Non-pigmented ciliary epithelial cell (primary cell): ENCODE measurements around the gene SGPL1.
A peak's percentile ranks its signal among the peaks of the same experiment; 100 is the strongest.

Source experiments
- DNase-seq: peaks from one replicate; pipeline ENCODE4 v3.0.0-alpha.2; 2010; ENCODE audit warnings: low read depth

SGPL1 gene

DNA sequence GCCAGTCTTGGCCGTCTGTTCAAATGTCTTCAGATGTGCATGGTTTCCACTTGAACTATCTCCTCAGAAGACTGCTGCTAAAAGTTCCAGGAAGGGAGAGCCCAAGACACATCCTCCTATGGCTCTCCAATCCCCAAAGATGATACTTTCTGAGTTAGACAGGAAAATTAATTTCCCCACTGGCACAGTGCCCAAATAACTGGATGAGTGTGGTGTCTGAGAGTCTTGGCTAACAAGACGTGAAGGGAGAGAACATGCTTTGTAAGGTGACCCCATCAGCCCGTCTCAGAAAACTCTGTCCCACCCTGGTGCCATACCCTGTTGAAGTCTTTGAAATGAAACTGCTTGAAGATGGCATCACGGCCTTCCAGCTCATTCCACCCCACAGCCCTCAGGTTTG, 69.7 kb downstream of the SGPL1 start:
- DNase-seq = no peak

DNA sequence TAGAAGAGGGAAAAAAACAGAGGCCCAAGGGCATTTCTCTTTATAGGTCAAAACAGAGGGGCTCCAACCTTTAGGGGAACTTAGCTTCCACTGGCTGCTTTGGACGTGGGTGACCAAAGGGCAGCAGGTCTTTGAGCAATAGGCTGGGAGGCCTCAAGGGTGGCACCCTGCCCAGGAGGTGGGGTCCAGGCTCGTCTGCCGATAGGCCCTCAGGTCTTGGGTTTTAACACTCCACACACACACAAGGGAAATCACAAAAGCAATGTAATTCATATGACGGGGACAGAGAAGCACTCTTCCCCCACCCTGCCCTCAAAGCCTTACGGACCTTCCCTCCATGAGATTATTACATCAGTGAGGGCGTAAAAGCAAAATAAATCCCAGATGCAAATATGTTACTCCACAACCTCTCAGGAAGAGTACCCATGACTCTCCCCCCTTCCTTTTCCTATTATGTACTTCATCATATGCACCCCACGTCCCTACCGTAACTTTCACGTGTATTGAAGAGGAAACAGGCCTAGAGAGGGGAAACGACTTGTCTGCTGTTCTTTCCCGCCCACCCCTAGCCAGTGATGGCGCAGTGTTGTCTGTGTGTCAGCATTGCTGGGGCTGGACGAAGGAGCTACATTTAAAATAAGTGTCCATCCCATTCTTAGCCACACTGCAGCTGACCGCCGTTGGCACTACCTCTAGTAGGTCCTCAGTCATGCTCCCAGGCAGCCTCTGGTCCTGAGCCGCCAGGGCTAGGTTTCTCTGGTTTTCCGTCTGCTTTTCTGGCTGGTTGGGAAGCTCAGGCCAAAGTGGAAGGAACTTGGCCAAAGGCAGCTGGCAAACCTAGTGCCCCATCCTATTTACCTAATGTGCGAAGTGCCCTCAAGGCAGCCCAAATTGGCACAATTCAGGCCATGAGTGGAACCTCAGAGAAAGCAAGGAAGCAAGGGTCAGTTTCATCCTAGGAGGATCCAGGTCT, 70.5 kb downstream of the SGPL1 start:
- DNase-seq = no peak

DNA sequence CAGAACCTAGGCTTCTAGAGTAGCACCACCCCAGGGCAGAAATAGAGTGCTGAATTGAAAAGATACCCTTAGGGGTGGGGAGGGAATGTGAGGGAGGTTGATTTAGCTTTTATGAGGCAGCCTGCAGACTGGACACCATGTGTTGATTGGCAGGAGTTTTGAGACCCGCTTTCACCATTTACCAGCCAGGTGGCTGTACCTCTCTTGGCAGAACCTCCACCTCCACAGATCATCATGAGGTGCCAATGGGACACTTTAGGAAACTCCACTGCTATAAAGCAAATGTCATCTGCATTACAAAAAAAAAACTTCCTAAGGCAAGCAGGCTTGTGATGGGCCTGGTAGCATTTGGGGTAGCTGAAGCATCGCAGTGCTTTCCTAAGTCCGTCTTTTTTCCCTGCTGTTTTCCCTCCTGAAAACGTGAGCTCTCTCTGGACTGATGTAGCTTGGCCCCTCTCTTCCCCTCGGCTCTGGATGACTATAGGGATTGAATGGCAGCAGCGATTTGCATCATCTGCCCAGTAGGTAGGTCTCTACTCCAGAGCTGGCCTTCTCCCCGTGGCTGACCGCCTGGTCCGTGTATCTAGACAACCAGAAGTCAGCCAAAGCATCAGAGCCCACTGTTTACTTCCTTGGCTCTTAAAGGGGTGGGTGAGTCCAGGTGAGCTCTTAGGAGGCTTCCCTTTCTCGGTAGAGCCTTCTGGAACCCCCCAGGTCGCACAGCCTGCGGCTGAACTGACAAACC, 71.3 kb downstream of the SGPL1 start:
- DNase-seq = no peak

DNA sequence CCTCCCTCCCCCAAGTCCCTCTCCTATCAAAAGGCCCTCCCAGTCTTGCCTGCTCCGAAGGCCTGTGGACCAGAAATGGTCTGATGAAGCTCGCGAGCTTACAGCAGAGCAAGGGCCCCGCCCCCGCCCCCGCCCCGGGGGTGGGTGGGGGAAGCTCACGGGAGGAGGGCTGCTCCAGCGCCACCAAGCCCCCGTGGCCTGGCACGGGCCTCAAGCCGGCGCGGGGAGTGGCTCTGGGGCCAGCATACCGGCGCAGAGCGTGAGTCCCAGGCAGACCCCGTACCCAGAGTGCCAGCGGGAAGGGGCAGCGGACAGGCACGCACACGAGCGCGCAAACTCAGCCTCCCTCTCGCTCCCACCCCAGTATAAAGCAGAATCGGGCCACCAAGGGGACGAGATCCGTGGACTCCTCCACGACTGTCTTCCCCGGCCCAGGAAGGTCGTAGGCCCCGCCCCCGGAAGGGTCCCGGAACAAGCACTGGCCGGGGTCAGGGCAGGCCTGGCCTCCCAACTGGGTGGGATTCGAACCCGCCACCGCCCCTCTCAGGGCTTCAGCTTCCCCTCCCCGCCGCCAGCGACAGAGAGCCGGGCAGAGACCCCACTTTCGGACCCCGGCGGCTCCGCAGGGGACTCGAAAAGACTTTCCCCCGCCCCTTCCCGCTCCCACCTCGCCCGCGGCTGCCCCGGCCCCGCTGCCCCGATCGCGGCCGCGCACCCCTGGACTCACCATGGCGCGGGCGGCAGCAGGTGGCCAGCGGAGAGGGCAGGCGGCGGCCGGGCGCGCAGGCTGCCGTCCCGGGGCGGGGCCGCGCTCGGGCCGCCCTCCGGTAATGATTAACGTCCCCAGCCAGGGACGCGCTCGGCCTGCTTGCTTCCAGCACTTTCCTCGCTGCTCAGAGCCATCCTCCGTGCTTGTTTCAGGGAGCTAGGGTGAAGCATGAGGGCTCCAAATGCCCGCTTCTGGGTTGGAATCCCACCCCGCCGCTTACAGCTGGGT, 72.4 kb downstream of the SGPL1 start, which contains the start of gene PCBD1:
PCBD1 (minus strand) TSS at position 762 of the 997 bp plus-strand sequence; CDS start at position 730, 32 bp downstream.
- peak; percentile 31 for DNase-seq

DNA sequence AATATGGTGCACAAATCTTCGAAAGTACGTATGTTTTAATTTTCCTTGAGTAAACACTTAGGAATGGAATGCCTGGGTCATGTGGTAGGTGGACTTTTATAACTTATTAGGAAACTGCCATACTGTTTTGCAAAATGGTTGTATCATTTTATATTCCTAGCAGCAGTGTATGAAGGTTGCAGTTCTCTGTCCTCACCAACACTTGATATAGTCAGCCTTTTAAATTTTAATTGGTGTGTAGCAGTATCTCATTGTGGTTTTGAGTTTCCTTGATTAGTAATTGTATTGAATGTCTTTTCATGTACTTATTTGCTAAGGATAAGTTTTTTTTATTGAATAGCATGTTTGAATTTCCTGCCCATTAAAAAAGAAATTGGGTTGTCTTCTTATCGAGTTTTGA, 73.5 kb downstream of the SGPL1 start:
- no peak for DNase-seq

DNA sequence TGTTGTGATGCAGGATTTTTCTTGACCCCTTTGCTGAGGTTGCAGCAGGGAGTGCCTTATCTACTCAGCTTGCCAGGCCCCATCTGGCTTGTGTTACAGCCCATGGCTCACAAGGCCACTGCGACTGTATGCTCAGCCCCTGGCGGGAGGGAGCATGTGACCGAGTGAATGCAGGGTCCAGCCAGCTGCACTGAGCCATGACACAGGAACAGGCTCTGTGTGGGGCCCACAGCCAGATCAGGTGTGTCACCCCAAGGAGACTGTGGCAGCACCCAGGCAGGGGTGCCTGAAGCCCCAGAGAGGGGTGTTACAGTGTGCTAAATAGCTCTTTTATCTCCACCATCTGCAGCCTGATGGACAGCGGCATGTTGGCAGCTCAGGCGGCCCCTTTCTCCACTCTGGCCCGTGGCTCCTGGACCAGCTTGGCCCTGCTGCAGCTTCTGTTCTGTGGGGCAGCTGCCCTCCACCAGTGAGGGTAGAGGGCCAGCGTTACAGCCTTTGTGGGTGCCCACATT, 75.2 kb downstream of the SGPL1 start:
- DNase-seq = no peak

DNA sequence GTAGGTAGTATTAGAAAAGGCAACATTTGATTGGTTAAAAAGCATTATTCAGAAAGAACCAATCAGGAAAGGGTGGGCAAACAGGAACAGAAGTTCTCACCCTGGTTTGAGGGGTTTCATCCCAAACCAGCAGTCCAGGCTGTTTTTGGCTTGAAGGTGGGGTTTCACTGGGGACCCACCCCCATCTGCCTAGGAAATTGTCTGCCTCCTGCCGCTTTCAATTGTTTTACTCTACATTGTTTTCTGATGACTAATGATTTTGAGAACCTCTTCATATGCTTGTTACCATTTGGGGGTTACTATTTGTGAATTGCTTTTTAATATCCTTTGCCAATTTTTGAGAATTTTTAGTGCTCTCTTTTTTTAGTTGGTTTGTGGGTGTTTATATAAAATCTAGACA, 75.9 kb downstream of the SGPL1 start:
- DNase-seq = no peak

- no peak for DNase-seq
Observed at GRCh38 chr10:70892631-70893030, 76.9 kb downstream of the SGPL1 start.

GRCh38 chr10:70893227-70894006, 77.7 kb downstream of the SGPL1 start:
- DNase-seq = no peak

DNA sequence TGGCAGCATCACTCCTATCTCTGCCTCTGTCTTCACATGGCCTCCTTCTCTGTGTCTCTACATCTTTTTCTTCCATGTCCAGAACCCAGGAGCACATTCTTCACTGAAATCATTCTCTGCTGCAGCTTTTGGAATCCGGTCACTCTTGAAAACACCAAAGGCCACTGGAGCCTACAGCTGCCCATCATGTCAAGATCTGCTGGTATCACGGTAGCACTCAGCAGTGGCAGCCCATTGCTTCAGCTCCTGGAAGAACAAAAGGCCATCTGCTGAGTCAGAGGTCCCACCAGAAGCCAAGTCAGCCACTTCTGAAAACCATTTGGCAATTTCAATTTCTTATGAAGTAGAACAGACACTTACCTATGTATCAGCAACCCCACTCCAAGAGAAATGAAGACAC, 78.7 kb downstream of the SGPL1 start:
- no peak for DNase-seq

GRCh38 chr10:70896551-70896950, 80.8 kb downstream of the SGPL1 start:
- no peak for DNase-seq

GRCh38 chr10:70898687-70899086, 82.9 kb downstream of the SGPL1 start:
- DNase-seq = no peak

- no peak for DNase-seq
Observed at GRCh38 chr10:70899096-70899495, 83.3 kb downstream of the SGPL1 start.

- no peak for DNase-seq
Observed at GRCh38 chr10:70901276-70901878, 85.6 kb downstream of the SGPL1 start.

DNA sequence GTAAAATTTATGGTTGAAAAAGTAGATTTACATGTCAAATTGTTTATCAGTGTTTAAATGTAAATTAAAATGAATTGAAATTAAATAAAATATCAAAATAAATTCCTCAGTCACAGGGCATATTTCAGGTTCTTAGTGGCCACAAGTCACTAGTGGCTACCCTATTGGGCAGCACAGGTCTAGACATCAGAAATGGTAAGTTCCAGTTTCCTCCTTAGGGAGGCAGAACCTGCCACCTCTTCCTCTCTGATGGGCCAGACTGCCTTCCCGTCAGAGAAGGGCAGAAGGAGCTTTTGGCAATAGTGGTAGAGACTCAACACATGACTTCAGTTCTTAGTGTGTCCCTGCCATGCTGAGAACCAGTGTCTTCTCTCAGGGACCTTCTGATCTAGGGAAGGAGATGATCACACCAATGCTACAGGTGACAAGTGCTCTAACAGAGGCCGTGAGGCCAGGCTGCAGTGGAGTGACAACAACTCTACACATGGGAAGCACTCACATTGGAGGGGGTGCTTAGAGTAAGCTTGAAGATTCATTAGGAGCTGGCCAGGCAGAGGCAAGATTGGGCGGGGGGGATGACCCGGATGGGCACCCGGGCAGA, 87.0 kb downstream of the SGPL1 start:
- no peak for DNase-seq

GRCh38 chr10:70903262-70903921, 87.6 kb downstream of the SGPL1 start:
- no peak for DNase-seq

- no peak for DNase-seq
Observed at GRCh38 chr10:70905071-70906021, 89.6 kb downstream of the SGPL1 start.
